Peyer's patch (tissue), 4 donors: ENCODE data around the gene ZNF236.

ENCODE experiments used
- CTCF ChIP-seq, 6 experiments: fragments of 450-650 bp in 4 of 6; fragments of 200-600 bp in 2 of 6; sonication (generic) in 1 of 6; IDR thresholded peaks; one replicate each; pipeline ENCODE4 v1.5.1; 2017 to 2019; ENCODE audit warnings: antibody characterized with exemption in 6 of 6, mild to moderate bottlenecking in 3 of 6, moderate library complexity in 1 of 6
- POLR2A ChIP-seq, 2 donors: fragments of 450-650 bp; IDR thresholded peaks; one replicate each; pipeline ENCODE4 v1.5.1; 2017; ENCODE audit warnings: antibody characterized with exemption in 2 of 2, mild to moderate bottlenecking in 2 of 2, moderate library complexity in 2 of 2

GRCh38 chr18:76941284-76941683, 118.9 kb downstream of the ZNF236 start:
- TF ChIP-seq CTCF (IDR thresholded peaks at IDR 0.05): no peak
- TF ChIP-seq POLR2A (IDR thresholded peaks at IDR 0.05): no peak
